Gastroesophageal sphincter (tissue), 4 donors: ENCODE data around the gene GCHFR. TPM values are rescaled to one million over a fixed set of nuclear protein-coding genes. Genes with fewer than 3 reads are reported as not detected.

ENCODE experiments used
- ATAC-seq: fragments of 150-250 bp; one replicate; pipeline ENCODE4 v1.9.1; 2016; ENCODE audit warnings: mild to moderate bottlenecking, moderate library complexity
- H3K27ac ChIP-seq, 4 donors: fragments of 200-600 bp; sonication (generic) in 3 of 4; 1 replicate in 3 of 4; 2 replicates in 1 of 4; pipeline ENCODE4 v1.5.1; 2016 to 2019
- H3K27me3 ChIP-seq: fragments of 200-600 bp; sonication (generic); one replicate; pipeline ENCODE4 v1.5.1; 2019
- H3K36me3 ChIP-seq, 2 donors: fragments of 200-600 bp; sonication (generic); one replicate each; pipeline ENCODE4 v1.5.1; 2019; ENCODE audit warnings: control low read depth in 1 of 2
- H3K4me1 ChIP-seq, 3 donors: fragments of 200-600 bp; sonication (generic); 1 replicate in 2 of 3; 2 replicates in 1 of 3; pipeline ENCODE4 v1.5.1; 2016 to 2019; ENCODE audit warnings: control low read depth in 2 of 3
- H3K4me3 ChIP-seq, 2 donors: fragments of 200-600 bp; sonication (generic); one replicate each; pipeline ENCODE4 v1.5.1; 2019; ENCODE audit warnings: mild to moderate bottlenecking in 1 of 2, moderate library complexity in 1 of 2
- H3K9me3 ChIP-seq, 3 donors: fragments of 200-600 bp; sonication (generic); one replicate each; pipeline ENCODE4 v1.5.1; 2017 to 2019; ENCODE audit warnings: control low read depth in 2 of 3
- EP300 ChIP-seq: sonication (generic); formaldehyde crosslinking; IDR thresholded peaks from one replicate; pipeline ENCODE4 v1.6.1; 2017; ENCODE audit warnings: antibody characterized with exemption, mild to moderate bottlenecking
- POLR2A ChIP-seq, 2 donors: fragments of 450-650 bp; IDR thresholded peaks; one replicate each; pipeline ENCODE4 v1.6.1; 2017; ENCODE audit warnings: antibody characterized with exemption in 2 of 2, mild to moderate bottlenecking in 2 of 2, moderate library complexity in 1 of 2
- POLR2AphosphoS5 ChIP-seq: sonication (generic); formaldehyde crosslinking; IDR thresholded peaks from one replicate; pipeline ENCODE4 v1.6.1; 2017; ENCODE audit warnings: antibody characterized with exemption
- WGBS, 2 donors: methylation state at CpG; one replicate each; pipeline ENCODE4 v1.1.5; 2018; ENCODE audit warnings: low coverage in 1 of 2; 5-methylcytosine and 5-hydroxymethylcytosine counted together
- total RNA-seq, 4 donors: library from RNA; depleted of rRNA; stranded (reverse); fragments of >200 nt; gene quantifications; one replicate each; pipeline ENCODE4 v1.1.0, GENCODE V29; 2016
- TF ChIP-seq, protein P1 (sequence below), 4 experiments: fragments of 200-600 bp in 2 of 4; fragments of 450-650 bp in 2 of 4; sonication (generic) in 1 of 4; IDR thresholded peaks; one replicate each; pipeline ENCODE4 v1.5.1; 2017 to 2019; ENCODE audit warnings: antibody characterized with exemption in 4 of 4, mild to moderate bottlenecking in 2 of 4, moderate library complexity in 2 of 4

Gene GCHFR
- total RNA-seq, 4 donors from 2014 or later, result 5.8 to 12.1 (median 6.9) TPM

DNA sequence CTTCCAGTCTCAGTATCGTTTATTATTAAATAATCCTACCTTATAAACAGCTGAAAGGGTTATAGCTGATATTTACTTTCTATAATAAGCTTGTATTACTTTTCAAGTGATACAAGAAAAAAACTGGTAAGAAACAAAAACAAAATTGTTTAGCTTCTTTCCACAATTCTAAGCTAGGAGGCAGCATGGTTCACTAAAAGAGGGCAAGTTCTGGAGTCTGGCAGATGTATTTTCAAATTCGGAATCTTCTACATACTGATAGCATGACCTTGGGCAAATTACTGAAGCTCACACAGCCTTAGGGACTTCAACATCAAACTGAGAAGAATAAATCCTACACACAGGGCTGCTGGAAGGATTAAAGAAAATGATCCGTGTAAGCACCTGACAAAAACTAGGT is 21.3 kb downstream of the GCHFR start:
- Histone ChIP-seq H3K4me3 (no peak overlapping the region), H3K27ac (no peak overlapping the region), H3K27me3 (no peaks in the 10 kb centered on the region), H3K36me3 (peaks cover 0 to 3% of the 10 kb centered on the region in 2 donors), H3K4me1 (peaks cover 0 to 9% (median 5%) of the 10 kb centered on the region in 3 donors), H3K9me3 (no peaks in the 10 kb centered on the region)
- TF ChIP-seq POLR2AphosphoS5, result no peak
- no peak for ATAC-seq
- 76 to 100% methylated on average over 2 to 3 of the region's 3 CpGs for WGBS, 2 donors

DNA sequence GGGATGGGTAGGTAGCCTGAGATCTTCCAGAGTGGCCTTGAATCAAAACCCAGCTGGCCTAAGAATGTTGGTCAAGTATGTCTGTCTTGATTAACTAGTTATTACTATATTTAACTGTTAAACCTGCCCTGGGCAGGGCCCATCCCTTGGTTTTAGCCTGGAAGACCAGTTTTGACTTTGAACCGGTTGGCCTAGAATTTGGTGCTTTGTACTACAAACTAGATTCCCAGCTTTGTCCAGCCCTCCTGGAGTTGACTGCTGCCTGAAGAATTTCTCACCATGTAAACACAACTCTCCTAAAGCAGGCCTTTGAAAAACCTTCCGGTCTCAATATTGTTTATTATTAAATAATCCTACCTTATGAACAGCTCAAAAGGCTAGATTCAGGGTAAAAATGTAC is 21.9 kb downstream of the GCHFR start:
- Histone ChIP-seq H3K36me3 (peaks cover 0 to 7% of the 10 kb centered on the region in 2 donors), H3K27ac (peak overlapping the region in 1 of 4 donors; percentile 19), H3K9me3 (no peaks in the 10 kb centered on the region), H3K27me3 (no peaks in the 10 kb centered on the region), H3K4me1 (peaks cover 0 to 9% (median 5%) of the 10 kb centered on the region in 3 donors), H3K4me3 (no peak overlapping the region)
- no peak for TF ChIP-seq EP300
- TF ChIP-seq POLR2A (IDR thresholded peaks at IDR 0.05), result no peak
- TF ChIP-seq, protein P1, sequence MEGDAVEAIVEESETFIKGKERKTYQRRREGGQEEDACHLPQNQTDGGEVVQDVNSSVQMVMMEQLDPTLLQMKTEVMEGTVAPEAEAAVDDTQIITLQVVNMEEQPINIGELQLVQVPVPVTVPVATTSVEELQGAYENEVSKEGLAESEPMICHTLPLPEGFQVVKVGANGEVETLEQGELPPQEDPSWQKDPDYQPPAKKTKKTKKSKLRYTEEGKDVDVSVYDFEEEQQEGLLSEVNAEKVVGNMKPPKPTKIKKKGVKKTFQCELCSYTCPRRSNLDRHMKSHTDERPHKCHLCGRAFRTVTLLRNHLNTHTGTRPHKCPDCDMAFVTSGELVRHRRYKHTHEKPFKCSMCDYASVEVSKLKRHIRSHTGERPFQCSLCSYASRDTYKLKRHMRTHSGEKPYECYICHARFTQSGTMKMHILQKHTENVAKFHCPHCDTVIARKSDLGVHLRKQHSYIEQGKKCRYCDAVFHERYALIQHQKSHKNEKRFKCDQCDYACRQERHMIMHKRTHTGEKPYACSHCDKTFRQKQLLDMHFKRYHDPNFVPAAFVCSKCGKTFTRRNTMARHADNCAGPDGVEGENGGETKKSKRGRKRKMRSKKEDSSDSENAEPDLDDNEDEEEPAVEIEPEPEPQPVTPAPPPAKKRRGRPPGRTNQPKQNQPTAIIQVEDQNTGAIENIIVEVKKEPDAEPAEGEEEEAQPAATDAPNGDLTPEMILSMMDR (IDR thresholded peaks at IDR 0.05), result no peak
- TF ChIP-seq POLR2AphosphoS5, result no peak
- ATAC-seq, result no peak
- 51 to 64% methylated on average over 2 of the region's 2 CpGs for WGBS, 2 donors

DNA sequence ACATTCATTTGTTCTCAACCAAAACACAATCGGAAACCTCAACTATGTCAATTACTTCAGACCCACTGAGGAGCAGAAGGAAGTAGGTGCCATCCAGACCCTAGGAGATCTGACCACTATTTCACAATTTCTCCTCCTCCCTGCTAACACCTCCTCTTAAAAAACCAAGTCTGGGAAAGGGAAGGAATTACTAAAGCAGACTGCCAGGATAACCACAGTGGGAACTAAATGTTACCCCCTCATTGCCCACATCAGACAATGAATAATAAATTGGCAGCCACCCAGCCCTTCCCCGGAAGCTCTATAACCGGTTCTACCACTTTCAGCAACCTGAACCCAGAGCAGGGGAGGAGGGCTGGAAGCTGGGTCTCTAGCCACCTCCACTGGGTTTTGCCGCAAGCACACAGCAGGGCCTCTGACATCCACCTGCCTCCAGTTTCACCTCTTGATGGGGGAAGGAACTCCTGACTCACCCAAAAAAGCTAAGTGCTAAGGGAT is 23.5 kb downstream of the GCHFR start:
- Histone ChIP-seq H3K4me3 (no peak overlapping the region), H3K4me1 (peaks cover 0 to 9% (median 5%) of the 10 kb centered on the region in 3 donors), H3K27ac (no peak overlapping the region), H3K9me3 (no peaks in the 10 kb centered on the region), H3K36me3 (peaks cover 0 to 23% of the 10 kb centered on the region in 2 donors), H3K27me3 (no peaks in the 10 kb centered on the region)
- no peak for ATAC-seq
- TF ChIP-seq, protein P1 (IDR thresholded peaks at IDR 0.05), result no peak
- TF ChIP-seq POLR2AphosphoS5, result no peak
- no peak for TF ChIP-seq POLR2A (IDR thresholded peaks at IDR 0.05)
- TF ChIP-seq EP300, result no peak
- WGBS, 2 donors, result 33 to 44% methylated on average over 1 of the region's 4 CpGs

DNA sequence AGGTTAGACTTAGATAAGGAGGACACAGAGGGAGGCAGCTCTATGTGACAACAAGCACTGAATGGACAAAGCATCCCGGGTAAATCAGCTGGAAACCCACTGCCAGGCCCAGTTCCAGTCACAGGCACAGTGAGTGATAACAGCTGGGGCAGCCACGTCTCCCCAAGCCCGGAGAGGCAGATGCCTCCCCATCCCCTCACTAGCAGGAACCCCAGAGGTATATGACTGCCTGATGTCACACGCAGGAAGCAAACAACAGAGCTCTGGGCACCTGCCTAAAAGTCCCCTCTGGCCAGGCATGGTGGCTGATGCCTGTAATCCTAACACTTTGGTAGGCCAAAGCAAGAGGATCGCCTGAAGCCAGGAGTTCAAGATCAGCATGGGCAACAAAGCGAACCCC is 24.1 kb downstream of the GCHFR start:
- TF ChIP-seq POLR2A (IDR thresholded peaks at IDR 0.05) (no peak), POLR2AphosphoS5 (no peak), EP300 (no peak)
- TF ChIP-seq, protein P1 (IDR thresholded peaks at IDR 0.05), result no peak
- Histone ChIP-seq H3K36me3 (peaks cover 0 to 26% of the 10 kb centered on the region in 2 donors), H3K4me3 (no peak overlapping the region), H3K4me1 (peaks cover 0 to 9% (median 5%) of the 10 kb centered on the region in 3 donors), H3K27me3 (no peaks in the 10 kb centered on the region), H3K27ac (no peak overlapping the region), H3K9me3 (no peaks in the 10 kb centered on the region)
- ATAC-seq, result no peak
- 100% methylated on average over 1 of the region's 6 CpGs; no CpG with 5 or more reads in 1 of the 2 donors for WGBS, 2 donors

DNA sequence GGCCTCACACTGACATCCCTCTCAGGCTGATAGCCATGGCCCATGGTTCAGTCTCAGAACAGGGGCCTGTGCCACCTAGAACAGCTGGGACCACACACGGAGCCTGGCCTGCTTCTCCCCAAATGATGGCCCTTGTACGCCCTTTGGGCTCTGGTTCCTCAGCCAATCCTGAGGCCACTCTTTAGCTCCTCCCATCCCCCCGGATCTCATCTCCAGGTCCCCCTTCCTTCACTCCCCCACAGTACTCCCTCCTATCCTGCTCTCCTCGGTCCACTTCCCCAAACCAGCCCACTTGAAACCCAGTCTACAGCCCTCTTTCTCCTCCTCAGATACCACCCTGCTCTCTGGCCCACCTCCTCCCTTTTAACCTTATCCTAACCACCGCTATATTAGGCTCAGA is 25.3 kb downstream of the GCHFR start:
- Histone ChIP-seq H3K9me3 (no peaks in the 10 kb centered on the region), H3K4me3 (no peak overlapping the region), H3K27me3 (no peaks in the 10 kb centered on the region), H3K36me3 (peaks cover 0 to 26% of the 10 kb centered on the region in 2 donors), H3K4me1 (peaks cover 0 to 17% (median 8%) of the 10 kb centered on the region in 3 donors), H3K27ac (no peak overlapping the region)
- no peak for TF ChIP-seq EP300
- TF ChIP-seq POLR2AphosphoS5, result no peak
- TF ChIP-seq POLR2A (IDR thresholded peaks at IDR 0.05), result no peak
- TF ChIP-seq, protein P1 (IDR thresholded peaks at IDR 0.05), result no peak
- WGBS, 2 donors, result 67 to 100% methylated on average over 1 to 5 of the region's 5 CpGs
- ATAC-seq, result no peak
